Kidney (tissue), 14 donors: ENCODE data around the gene NSMF. TPM values are rescaled to one million over a fixed set of nuclear protein-coding genes. Genes with fewer than 3 reads are reported as not detected.
A peak's percentile ranks its signal among the peaks of the same experiment; 100 is the strongest.

ENCODE experiments used
- DNase-seq, 5 donors: peaks; one replicate each; pipeline ENCODE4 v3.0.0-alpha.2; 2013 to 2020
- FAIRE-seq: peaks from 2 replicates; lab custom pipeline; 2012; peaks lifted over from hg19 to GRCh38; lab: Jason Lieb, UNC
- H3K27ac ChIP-seq, 2 donors: one replicate each; pipeline ENCODE4 v1.7.0; 2013; ENCODE audit warnings: low read depth in 2 of 2, low read length in 2 of 2, inconsistent platforms in 1 of 2
- H3K27me3 ChIP-seq: one replicate; pipeline ENCODE4 v1.7.1; 2013; ENCODE audit warnings: low read length, inconsistent platforms; ENCODE audit not compliant: control insufficient read depth, insufficient read depth
- H3K36me3 ChIP-seq, 3 donors: one replicate each; pipeline versions ENCODE4 v1.7.0 to v1.7.1; 2013; ENCODE audit warnings: low read length in 3 of 3, control low read depth in 1 of 3, inconsistent platforms in 1 of 3; ENCODE audit not compliant: insufficient read depth in 3 of 3, control insufficient read depth in 2 of 3
- H3K4me1 ChIP-seq, 3 donors: one replicate each; pipeline versions ENCODE4 v1.7.0 to v1.7.1; 2013; ENCODE audit warnings: low read length in 3 of 3, inconsistent platforms in 1 of 3, low read depth in 1 of 3; ENCODE audit not compliant: control insufficient read depth in 2 of 3, insufficient read depth in 2 of 3
- H3K4me3 ChIP-seq, 3 donors: one replicate each; pipeline versions ENCODE4 v1.7.0 to v1.8.1; 2013; ENCODE audit warnings: low read length in 3 of 3, control low read depth in 1 of 3, inconsistent platforms in 1 of 3
- H3K9ac ChIP-seq, 3 donors: one replicate each; pipeline versions ENCODE4 v1.7.0 to v1.7.1; 2013; ENCODE audit warnings: low read length in 3 of 3, control low read depth in 1 of 3, inconsistent platforms in 1 of 3
- H3K9me3 ChIP-seq, 3 donors: one replicate each; pipeline versions ENCODE4 v1.7.0 to v1.7.1; 2013; ENCODE audit warnings: low read length in 3 of 3, control low read depth in 1 of 3, inconsistent platforms in 1 of 3; ENCODE audit not compliant: control insufficient read depth in 2 of 3, insufficient read depth in 1 of 3
- CTCF ChIP-seq: IDR thresholded peaks from 3 replicates; pipeline ENCODE4 v1.5.1; 2012; ENCODE audit warnings: mild to moderate bottlenecking, moderate library complexity, borderline replicate concordance; ENCODE audit not compliant: insufficient read depth; ENCODE audit errors: extremely low read depth
- intact Hi-C: fragments of 100-400 bp; cut with DNase I; formaldehyde crosslinking; loops from one replicate; pipeline ENCODE4 v1.11.1; 2022
- polyA plus RNA-seq: library from polyadenylated mRNA; stranded (reverse); fragments of 350-450 nt; fragmentation: Illumina TruSeq; extraction: RNeasy Lipid Tissue Mini Kit (QIAGEN cat#74804); gene quantifications from one replicate; pipeline ENCODE4 v1.2.3, GENCODE V29; 2014; ENCODE audit warnings: low read depth, low replicate concordance; ENCODE audit not compliant: insufficient read depth
- total RNA-seq: library from RNA; stranded (reverse); fragmentation: NEBNext Ultra II Directional; extraction: Animal tissue kit (Norgen Biotek cat#: 25700); gene quantifications from one replicate; pipeline ENCODE4 v1.2.1, GENCODE V29; 2021
- donor health status: control.
- donor health status: control.
- donor health status: control.
- donor health status: control.
- donor health status: control.
- donor health status: DM: yes; HTN: yes; CAD: no.
- donor health status: Normal renal cell carcinoma (clear cell type).

NSMF gene
- total and polyA plus RNA-seq, 2 donors from 2014 or later, result 32.7 to 49.5 TPM

GRCh38 chr9:137487454-137488326 lies 28.6 kb upstream of the NSMF start:
- peak in 2 of 5 donors; percentile 28 to 66 for DNase-seq
- Histone ChIP-seq H3K27ac (no peak overlapping the region), H3K36me3 (no peaks in the 10 kb centered on the region)

GRCh38 chr9:137486545-137487453 lies 27.7 kb upstream of the NSMF start:
- no peak for TF ChIP-seq CTCF

More at GRCh38 chr9:137487454-137488326, 28.6 kb upstream of the NSMF start:
- Histone ChIP-seq H3K4me3 (no peak overlapping the region), H3K9me3 (no peaks in the 10 kb centered on the region), H3K27me3 (no peaks in the 10 kb centered on the region), H3K9ac (no peak overlapping the region), H3K4me1 (no peaks in the 10 kb centered on the region)
- intact Hi-C loops, result no loop called here
- no peak for FAIRE-seq
- no peak for TF ChIP-seq CTCF

GRCh38 chr9:137486141-137486490 lies 27.0 kb upstream of the NSMF start:
- no peak for FAIRE-seq
- Histone ChIP-seq H3K4me3 (no peak overlapping the region), H3K9me3 (no peaks in the 10 kb centered on the region), H3K9ac (no peak overlapping the region), H3K27me3 (no peaks in the 10 kb centered on the region), H3K36me3 (no peaks in the 10 kb centered on the region), H3K27ac (no peak overlapping the region), H3K4me1 (no peaks in the 10 kb centered on the region)
- TF ChIP-seq CTCF, result no peak
- DNase-seq, result no peak
- intact Hi-C loops, result no loop called here

More at GRCh38 chr9:137486545-137487453, 27.7 kb upstream of the NSMF start:
- FAIRE-seq, result no peak
- Histone ChIP-seq H3K4me3 (no peak overlapping the region), H3K36me3 (no peaks in the 10 kb centered on the region), H3K9ac (no peak overlapping the region), H3K27ac (no peak overlapping the region), H3K9me3 (no peaks in the 10 kb centered on the region), H3K4me1 (no peaks in the 10 kb centered on the region), H3K27me3 (no peaks in the 10 kb centered on the region)
- intact Hi-C loops, result no loop called here
- DNase-seq, result peak in 1 of 5 donors; percentile 66
